A172 (cell line): ENCODE data around the gene RLN3. TPM values are rescaled to one million over a fixed set of nuclear protein-coding genes. Genes with fewer than 3 reads are reported as not detected.
"Not testable (repeated sequence)": the region's sequence is repeated elsewhere in the genome, so short reads cannot be mapped to it uniquely, and the experiment has no call there.

Experiments used
- DNase-seq: peaks from one replicate; pipeline ENCODE4 v3.0.0-alpha.2; 2015; ENCODE audit warnings: low spot score
- total RNA-seq: library from RNA; depleted of rRNA; stranded (reverse); fragments of >200 nt; shearing (Covaris generic); gene quantifications from 2 replicates; pipeline ENCODE4 v1.2.3, GENCODE V29; 2014

RLN3 gene
- total RNA-seq, 1 experiment from 2014 or later: not detected

DNA sequence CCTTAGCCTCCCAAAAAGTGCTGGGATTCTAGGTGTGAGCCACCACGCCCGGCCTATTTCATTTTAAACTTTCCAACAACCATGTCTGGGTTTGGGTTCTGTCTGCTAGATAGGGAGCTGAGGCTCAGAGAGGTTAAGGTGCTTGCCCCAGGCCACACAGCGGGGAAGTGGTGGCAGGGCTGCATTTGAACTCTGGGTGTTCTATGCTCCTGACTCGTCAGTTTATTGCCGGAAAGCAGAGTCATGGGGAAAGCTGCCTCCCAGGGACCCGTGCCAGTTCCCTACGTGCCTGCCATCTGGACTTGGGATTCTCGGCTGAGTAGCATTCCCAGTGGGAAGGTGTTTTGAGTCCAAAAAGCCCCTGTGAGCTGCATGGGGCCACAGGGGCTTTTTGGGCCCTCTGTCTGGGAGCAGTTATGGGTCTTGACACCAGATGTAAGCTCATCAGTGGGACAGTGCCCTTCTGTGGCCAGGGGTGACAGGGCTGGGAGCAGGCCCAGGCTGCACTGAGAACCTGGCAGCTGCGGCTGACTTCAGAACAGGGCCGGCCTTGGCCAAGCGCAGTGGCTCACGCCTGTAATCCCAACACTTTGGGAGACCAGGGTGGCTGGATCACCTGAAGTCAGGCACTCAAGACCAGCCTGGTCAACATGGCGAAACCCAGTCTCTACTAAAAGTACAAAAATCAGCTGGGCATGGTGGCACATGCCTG lies 32.8 kb upstream of the RLN3 start:
- no peak for DNase-seq

DNA sequence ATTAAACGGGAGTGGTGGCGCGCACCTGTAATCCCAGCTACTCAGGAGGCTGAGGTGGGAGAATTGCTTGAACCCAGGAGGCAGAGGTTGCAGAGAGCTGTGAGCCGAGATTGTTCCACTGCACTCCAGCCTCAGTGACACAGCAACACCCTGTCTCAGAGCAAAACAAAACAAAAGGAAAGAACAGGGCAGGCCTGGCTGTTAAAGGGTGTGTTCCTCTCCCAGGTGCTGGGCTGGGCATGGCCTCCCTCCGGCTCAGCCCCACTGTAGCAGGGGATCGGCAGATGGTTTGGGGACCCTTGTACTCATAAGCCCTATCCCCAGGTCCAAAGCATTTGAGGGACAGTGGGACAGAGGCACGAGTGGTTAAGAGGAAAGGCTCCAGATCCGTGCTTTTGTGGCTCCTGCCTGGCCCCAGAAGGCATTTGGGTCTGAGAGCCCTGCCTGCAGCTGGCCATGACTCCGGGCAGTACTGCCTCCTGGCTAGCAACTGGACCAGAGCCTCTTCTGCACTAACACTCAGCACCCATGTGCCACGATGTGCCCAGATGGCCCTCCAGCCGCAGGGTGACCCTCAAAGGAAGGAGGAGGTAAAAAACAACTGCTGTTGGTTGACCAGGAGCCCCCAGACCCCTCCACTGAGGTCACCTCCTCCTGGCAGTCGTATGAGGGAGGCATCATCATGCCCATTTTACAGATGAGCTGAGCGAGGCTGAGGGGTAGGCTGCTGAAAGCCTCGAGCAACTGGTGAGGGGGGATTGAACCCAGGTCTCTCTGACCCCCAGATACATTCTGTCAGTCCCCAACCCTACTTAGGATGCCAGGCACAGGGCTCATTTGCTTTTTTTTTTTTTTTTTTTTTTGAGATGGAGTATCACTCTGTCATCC lies 31.8 kb upstream of the RLN3 start:
- DNase-seq: no peak

DNA sequence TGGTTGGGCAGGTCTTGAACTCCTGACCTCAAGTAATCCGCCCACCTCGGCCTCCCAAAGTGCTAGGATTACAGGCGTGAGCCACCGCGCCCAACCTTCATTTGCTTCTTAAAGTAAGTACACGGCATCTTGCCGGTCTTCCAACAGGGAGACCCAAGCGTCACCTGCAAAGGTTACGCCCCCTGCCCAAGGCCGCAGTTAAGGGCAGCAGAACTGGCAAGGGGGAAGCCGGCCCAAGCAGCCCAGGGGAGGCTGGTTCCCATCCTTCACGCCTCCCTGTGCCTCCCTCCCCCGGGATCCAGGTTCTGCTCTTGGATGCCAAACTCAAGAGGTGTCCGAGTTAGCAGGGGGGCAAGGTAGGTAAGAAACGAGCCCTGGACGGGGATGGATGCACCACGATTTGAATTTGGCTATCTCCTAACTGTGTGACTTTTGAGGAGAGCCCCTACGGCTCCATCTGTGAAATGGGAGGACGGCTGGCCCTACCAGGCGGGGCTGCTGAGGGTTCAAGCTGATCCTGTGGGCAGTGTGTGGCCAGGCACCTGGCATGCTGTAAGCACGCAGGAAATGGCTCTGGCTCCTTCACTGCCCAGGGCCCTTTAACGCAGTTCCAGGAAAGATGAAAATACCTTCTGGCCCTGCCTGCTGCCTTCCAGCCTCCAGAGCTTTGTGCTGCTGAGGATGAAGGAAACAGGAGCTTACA lies 30.9 kb upstream of the RLN3 start:
- DNase-seq: no peak

DNA sequence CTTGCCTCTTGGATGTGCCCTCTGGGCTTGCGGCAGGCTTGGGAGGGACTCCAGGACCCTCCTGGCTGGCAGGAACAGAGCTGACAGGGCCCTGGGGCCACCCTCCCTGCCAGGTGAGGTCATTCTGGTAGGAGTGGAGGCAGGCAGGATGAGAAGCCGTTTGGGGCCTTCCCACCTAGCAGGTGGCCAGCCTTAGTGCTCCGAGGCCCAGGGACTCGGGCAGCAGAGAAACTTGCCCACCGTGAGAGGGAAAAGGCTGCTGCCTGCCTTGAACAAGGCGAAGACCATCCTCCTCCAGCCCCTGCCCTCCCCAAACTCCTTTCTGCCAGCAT lies 30.4 kb upstream of the RLN3 start:
- DNase-seq: no peak

DNA sequence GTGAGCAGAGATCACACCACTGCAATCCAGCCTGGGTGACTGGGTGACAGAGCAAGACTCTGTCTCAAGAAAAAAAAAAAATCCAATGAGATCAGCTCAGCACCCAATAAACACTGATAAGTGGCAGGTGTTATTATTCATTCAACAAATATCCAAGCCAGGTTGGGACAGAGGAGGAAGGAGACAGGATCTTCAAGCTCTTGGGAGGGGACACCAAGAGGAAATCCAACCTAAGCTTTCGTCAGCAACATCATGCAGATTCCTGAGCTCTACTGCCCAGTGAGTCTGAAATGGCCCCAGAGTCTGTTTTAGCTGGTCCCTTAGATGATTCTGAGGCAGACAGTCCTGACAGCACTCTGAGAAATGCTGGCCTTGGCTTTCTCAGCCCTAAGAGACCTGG lies 29.5 kb upstream of the RLN3 start:
- DNase-seq: no peak

DNA sequence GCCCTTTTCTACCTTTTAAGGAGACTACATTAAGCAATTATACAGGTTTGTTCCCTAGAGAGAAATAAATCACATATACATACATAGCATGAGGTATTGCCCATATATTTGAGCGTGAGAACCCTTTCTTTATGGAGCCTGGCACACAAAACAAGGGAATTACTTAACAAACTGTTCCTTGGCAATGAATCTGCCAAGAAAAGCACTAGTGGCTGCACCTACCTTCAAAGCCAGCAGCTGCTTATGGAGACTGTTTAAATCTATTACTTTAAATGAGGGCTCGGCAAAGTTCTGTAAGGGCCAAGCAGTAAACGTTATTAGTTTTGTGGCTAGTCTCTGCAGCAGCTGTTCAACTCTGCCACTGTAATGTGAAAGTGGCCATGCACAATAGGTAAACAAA lies 28.9 kb upstream of the RLN3 start:
- no peak for DNase-seq

DNA sequence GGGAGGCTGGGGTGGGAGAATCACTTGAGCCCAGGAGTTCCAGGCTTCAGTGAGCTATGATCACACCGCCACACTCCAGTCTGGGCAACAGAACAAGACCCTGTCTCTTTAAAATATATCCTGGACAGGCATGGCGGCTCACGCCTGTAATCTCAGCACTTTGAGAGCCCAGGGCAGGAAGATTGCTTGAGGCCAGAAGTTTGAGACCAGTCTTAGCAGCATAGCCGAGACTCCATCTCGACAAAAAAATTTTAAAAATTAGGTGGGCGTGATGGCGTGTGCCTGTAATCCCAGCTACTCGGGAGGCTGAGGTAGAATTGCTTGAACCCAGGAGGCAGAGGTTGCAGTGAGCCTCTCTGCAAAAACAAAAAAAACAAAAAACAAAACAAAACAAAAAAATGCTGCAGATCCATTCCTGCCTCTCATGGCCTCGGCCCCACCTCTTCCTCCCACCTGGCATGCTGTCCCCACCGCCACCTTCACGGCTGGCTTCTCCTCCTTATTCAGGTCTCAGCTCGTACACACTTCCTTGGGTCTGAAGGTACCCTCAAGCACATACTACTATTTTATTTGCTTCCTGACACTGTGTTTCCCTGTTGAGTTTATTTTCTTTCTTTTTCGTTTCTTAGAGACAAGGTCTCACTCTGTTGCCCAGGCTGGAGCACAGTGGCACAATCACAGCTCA lies 27.1 kb upstream of the RLN3 start:
- DNase-seq: no peak

DNA sequence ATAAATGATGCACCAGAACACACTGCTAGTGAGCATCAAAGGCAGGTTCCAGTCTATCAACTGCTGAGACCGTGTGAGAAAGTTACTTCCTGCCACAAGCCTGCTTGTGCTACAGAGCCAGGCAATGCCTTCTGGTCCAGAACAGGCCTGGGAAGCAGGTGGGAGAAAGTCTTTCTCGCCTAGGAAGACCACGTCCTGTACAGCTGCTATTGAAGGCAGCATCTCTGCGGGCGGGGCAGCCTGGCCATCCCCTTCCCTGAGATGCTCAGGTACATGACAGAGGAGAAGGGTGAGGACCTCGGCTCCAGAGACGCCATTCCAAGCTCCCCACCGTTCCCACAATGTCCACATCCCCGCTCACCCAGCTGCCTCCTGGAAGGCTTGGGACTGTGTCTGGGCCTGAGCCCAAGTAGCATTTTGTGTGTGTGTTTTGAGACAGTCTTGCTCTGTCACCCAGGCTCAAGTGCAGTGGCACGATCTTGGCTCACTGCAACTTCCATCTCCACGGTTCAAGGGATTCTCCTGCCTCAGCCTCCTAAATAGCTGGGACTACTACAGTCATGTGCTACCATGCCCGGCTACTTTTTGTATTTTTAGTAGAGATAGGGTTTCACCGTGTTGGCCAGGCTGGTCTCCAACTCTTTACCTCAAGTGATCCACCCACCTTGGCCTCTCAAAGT lies 25.2 kb upstream of the RLN3 start:
- no peak for DNase-seq

DNA sequence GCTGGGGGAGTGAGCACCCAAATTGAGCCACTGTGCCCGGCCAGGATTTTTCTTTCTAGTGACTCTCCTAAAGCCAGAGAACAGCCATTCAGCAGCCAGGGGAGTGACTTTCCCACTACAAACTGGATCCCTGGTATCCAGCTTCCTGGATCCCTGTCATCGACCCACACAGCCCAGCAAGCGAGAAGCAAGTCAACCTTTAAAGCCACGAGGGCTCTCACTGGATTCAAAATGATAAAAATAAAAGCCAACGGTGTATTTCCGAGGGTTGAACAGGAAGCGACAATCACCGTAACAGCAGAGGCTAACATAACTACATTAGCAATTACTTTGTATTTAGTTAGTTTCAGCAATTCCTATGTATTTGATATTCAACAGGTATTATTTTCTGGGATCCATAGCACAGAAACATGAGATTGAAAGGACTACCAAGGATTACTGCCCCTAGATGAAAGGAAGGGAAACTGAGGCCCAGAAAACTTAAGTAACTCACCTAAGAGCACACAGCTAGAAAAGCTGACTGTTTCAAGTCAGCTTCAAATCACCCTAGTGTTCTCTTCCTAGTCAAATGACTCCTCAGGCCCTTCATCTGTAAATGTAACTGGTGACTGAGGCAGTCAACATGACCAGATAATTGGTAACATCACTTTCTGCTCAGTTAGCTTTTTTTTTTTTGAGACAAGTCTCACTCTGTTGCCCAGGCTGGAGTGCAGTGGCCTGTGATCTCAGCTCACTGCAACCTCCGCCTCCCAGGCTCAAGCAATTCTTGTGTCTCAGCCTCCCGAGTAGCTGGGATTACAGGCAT lies 24.5 kb upstream of the RLN3 start:
- DNase-seq: no peak

DNA sequence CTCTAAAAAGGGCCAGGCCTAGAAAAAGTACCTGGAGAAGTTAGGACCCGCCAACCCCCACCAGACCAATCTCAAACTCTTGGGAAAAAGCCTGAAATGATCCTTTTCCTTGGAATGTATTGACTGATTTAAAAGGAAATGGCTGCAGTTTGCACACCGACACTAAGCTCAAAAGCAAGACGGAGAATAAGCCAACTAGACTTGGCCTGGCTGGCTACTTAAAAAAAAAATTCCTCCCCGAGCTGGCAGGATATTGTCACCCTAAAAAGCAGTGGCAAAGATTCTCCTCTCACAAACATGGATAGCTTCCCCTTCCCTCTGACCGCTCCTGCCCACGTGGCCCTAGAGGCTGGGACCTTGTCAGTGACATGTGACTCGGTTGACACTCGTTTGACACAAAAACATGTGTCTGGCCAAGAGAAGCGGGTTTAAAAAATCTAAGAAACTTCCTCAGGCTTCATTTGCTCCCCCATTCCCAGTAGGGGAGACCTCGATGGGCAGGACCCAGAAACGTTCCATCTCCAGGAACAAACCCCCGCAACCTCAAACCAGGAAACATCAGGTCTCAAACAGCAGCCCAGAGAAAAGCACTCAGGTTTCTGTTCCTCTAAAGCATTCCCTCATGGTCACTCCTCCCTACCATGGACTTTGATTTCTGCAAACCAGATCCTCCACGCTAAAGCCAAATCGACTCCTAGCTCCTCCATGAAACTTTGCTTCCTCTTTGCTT lies 23.2 kb upstream of the RLN3 start:
- DNase-seq: no peak

DNA sequence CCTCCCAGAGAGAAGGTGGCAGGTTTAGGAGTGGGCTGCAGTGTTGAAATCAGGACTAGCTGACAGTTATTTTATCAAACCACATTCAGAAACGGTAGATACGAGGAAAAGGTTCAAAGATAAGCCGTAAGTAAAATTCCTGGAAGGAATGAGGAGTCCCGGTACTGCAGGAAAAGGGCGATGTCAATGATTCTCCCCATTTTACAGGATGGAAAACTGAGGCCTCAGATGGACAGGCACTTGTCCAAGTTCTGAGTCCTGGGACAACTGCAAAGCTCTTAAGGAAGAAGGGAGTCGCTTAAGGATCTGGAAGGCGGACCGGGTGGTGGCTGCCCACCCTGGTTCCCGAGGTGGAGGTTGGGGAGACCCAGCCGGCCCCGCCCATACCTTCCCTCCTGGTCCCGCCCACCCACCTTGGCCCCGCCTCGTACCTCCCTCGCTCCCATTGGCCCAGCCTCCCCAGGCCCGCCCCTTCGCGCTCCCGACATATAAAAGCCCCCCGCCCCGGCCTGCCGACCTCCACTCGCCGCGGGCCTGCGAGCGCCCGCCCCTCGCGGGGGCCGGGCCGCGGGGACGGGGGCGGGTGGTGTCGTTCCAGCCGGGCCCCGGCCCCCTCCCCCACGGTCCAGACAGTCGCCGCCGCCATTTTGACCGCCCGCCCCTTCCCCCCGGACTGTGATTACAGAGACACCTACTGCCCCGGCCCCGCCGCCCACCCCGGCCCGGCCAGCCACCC lies 22.4 kb upstream of the RLN3 start:
- DNase-seq: peak; percentile 70

DNA sequence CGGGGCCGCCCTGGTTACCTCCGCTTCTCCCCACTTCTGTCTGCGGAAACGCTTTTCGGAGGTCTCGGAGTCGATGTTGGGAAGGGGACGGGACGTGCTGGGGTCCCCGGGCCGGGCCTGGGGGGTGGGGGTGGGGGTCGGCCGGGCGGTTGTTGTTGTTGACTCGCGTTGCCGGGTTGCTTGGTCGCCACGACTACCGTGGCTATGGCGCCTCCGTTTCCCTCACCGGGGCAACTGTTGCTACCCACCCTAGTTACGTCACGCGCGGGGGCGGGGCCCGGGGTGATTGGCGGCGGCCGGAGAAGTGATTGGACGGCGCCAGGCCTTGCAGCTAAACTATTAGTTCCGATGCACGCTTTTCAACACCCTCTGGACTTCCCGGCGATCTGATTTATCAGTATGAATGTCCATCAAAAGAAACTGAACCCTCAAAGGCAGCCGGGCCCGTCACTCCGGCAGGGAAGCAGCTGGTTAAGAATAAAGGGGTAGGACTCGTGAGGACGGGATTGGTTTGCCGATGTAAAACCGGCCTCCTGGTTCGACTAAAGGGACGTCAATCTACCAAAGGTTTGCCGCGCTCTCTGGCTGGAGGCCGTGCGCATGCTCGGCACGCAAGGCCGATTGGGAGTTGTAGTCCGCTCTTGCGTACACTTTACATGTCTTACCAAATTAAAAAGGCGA lies 21.7 kb upstream of the RLN3 start, which contains the start of gene RFX1:
TSS of gene RFX1 (minus strand) at position 236 of the 681 bp plus-strand sequence. CDS start 12,477 bp downstream, outside the sequence.
- DNase-seq: peak; percentile 100

DNA sequence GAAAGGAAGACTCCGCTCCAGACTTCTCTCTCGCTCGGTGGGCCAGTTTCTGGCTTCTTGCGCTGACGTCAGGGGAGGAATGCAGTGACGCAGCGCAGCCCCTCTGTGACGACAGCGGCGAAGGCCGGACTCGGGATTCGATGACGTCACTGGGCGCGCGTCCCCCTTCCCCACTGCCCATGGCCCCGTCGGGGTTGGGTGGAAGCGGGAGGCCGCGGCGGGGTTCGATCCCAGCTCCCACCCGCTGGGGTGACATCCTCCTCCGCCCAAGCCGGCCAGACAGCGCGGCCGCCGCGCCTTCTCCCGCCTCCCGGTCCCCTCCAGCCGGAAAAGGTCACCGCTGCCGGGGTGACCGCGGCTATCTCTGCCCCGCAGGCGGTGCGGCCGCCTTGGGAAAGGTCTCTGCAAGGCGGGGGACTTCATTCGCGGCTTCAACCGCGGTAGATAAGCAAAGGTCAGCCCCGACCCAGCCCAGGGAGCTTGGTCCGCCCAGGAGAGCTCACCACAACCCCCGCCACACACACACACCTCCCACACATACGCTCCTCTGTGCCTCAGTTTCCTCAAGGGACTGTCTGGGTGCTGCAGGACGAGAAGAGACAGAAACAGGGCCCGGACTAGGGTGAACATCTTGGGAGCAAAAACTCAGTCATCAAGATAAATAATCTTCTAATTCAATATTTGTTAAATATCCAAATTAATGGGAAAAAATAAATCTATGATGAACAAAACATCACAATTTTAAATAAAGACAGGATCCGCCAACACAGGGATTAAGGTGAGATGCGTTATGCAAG lies 21.0 kb upstream of the RLN3 start:
- no peak for DNase-seq

DNA sequence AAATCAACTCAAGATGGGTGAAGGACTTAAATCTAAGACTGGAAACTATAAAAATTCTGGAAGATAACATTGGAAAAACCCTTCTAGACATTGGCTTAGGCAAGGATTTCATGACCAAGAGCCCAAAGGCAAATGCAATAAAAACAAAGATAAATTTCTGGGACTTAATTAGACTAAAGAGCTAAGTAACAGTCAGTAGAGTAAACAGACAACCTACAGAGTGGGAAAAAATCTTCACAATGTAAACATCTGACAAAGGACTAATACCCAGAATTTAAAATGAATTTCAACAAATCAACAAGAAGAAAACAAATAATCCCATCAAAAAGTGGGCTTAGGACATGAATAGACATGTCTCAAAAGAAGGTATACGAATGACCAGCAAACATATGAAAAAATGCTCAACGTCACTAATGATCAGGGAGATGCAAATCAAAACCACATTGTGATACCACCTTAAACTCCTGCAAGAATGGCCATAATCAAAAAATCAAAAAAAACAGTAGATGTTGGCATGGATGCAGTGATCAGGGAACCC lies 15.5 kb upstream of the RLN3 start:
- DNase-seq: no peak

DNA sequence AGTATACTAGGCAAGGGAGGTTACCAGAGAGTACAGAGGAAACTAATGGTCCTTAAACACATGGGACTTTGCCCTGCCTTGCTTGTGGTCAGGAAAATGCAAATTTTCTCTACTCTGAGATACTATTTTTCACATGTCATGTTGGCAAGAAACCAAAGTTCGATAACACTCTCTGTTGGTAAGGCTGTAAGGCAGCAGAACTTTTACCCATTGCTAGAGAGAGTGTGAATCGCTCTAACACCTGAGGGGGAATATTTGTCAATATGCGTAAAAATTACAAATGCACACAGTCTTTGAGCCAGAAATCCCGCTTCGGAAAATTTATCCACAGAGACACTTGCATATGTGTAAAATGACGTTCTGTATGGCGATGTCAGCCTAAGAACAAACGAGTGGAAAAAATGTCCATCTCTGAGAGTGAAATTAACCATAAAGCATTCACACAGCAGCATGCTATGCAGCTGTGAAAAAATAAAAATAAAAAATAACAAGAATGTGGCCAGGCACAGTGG lies 12.4 kb upstream of the RLN3 start:
- DNase-seq: no peak

DNA sequence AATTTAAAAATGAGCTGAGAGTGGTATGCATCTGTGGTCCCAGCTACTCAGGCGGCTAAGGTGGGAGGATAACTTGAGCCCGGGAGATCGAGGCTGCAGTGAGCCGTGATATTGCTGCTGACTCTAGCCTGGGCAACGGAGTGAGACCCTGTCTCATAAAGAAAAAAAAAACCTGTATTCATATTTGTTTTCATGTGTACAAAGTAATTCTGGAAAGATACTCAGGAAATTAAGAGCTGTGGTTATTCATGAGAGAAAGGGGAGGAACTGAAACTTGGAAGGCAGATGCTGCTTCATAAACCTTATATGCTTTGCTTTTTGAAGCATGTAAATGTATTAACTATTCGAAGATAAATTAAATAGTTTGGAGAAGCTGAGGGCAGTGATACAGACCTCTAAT lies 8.8 kb upstream of the RLN3 start:
- DNase-seq: no peak

DNA sequence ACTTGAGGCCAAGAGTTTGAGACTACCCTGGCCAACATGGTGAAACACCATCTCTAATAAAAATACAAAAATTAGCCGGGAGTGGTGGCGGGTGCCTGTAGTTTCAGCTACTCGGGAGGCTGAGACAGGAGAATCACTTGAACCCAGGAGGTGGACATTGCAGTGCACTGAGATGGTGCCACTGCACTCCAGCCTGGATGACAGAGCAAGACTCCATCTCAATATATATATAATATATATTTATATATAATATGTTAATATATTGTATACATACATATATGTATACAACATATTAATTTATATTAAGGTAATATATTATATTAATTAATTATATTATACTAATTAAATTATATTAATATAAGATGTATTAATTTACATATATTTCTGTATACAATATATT lies 8.2 kb upstream of the RLN3 start:
- not testable (repeated sequence) for DNase-seq
